Measurements from ENCODE around the gene TPRX1.

The TPRX1 gene

GRCh38 chr19:47813995-47814328 lies 9.6 kb upstream of the TPRX1 start:
- Histone ChIP-seq H3K9me2 (replicated peaks; ENCODE audit: insufficient read depth, low read length) (no peaks in the 10 kb centered on the region), H2AFZ (ENCODE audit: low read length) (no peak overlapping the region), H3K27me3 (replicated peaks; ENCODE audit: insufficient read depth, low read length) (peaks cover 51% of the 10 kb centered on the region), H3K36me3 (replicated peaks; ENCODE audit: insufficient read depth, low read length) (no peaks in the 10 kb centered on the region), H3K79me2 (ENCODE audit: low read length) (no peaks in the 10 kb centered on the region), H3K9ac (ENCODE audit: low read length) (no peak overlapping the region), H3K9me3 (replicated peaks; ENCODE audit: insufficient read depth, low read length) (no peaks in the 10 kb centered on the region), H3F3A (ENCODE audit: insufficient read depth, low read length) (no peaks in the 10 kb centered on the region), H3K27ac (ENCODE audit: low read length) (no peak overlapping the region), H3K4me3 (ENCODE audit: low read length) (no peak overlapping the region), H3K4me2 (ENCODE audit: low read depth, low read length) (no peak overlapping the region), H3K4me1 (ENCODE audit: low read length) (no peaks in the 10 kb centered on the region), H4K20me1 (ENCODE audit: insufficient read depth, low read length) (no peaks in the 10 kb centered on the region)
- no peak for DNase-seq
- no peak for TF ChIP-seq EZH2 (optimal IDR thresholded peaks at IDR 0.05; ENCODE audit: low read depth, low read length)
- no peak for TF ChIP-seq CTCF (IDR thresholded peaks at IDR 0.05; ENCODE audit: low read length)
- no peak for TF ChIP-seq EZH2phosphoT487 (IDR thresholded peaks at IDR 0.05; ENCODE audit: low read length)

- H3K4me3 ChIP-seq (ENCODE audit: low read length), result no peak overlapping the region
Observed at GRCh38 chr19:47813304-47813994, 9.1 kb upstream of the TPRX1 start.

GRCh38 chr19:47806435-47806834 lies 2.1 kb upstream of the TPRX1 start:
- Histone ChIP-seq H3K9me2 (replicated peaks; ENCODE audit: insufficient read depth, low read length) (no peaks in the 10 kb centered on the region), H3K9me3 (replicated peaks; ENCODE audit: insufficient read depth, low read length) (no peaks in the 10 kb centered on the region), H4K20me1 (ENCODE audit: insufficient read depth, low read length) (no peaks in the 10 kb centered on the region), H3K9ac (ENCODE audit: low read length) (no peak overlapping the region), H3K27ac (ENCODE audit: low read length) (no peak overlapping the region), H3K79me2 (ENCODE audit: low read length) (no peaks in the 10 kb centered on the region), H3K4me3 (ENCODE audit: low read length) (no peak overlapping the region), H2AFZ (ENCODE audit: low read length) (no peak overlapping the region), H3F3A (ENCODE audit: insufficient read depth, low read length) (no peaks in the 10 kb centered on the region), H3K4me2 (ENCODE audit: low read depth, low read length) (no peak overlapping the region), H3K4me1 (ENCODE audit: low read length) (no peaks in the 10 kb centered on the region), H3K27me3 (replicated peaks; ENCODE audit: insufficient read depth, low read length) (peaks cover 56% of the 10 kb centered on the region), H3K36me3 (replicated peaks; ENCODE audit: insufficient read depth, low read length) (no peaks in the 10 kb centered on the region)
- DNase-seq, result no peak
- no peak for TF ChIP-seq CTCF (IDR thresholded peaks at IDR 0.05; ENCODE audit: low read length)
- TF ChIP-seq EZH2 (optimal IDR thresholded peaks at IDR 0.05; ENCODE audit: low read depth, low read length), result no peak
- no peak for TF ChIP-seq EZH2phosphoT487 (IDR thresholded peaks at IDR 0.05; ENCODE audit: low read length)

More at GRCh38 chr19:47813304-47813994, 9.1 kb upstream of the TPRX1 start:
- H3K79me2 ChIP-seq (ENCODE audit: low read length), result no peaks in the 10 kb centered on the region
- TF ChIP-seq EZH2 (optimal IDR thresholded peaks at IDR 0.05; ENCODE audit: low read depth, low read length), result no peak
- TF ChIP-seq EZH2phosphoT487 (IDR thresholded peaks at IDR 0.05; ENCODE audit: low read length), result no peak
- peak; percentile 59 for TF ChIP-seq CTCF (IDR thresholded peaks at IDR 0.05; ENCODE audit: low read length)
- H3K36me3 ChIP-seq (replicated peaks; ENCODE audit: insufficient read depth, low read length), result no peaks in the 10 kb centered on the region
- H2AFZ ChIP-seq (ENCODE audit: low read length), result no peak overlapping the region
- H3K27ac ChIP-seq (ENCODE audit: low read length), result no peak overlapping the region
- no peaks in the 10 kb centered on the region for H3K9me2 ChIP-seq (replicated peaks; ENCODE audit: insufficient read depth, low read length)
- H4K20me1 ChIP-seq (ENCODE audit: insufficient read depth, low read length), result no peaks in the 10 kb centered on the region
- H3K9ac ChIP-seq (ENCODE audit: low read length), result no peak overlapping the region
- no peaks in the 10 kb centered on the region for H3K9me3 ChIP-seq (replicated peaks; ENCODE audit: insufficient read depth, low read length)
- H3K4me2 ChIP-seq (ENCODE audit: low read depth, low read length), result no peak overlapping the region
- peak; percentile 44 for DNase-seq
- no peaks in the 10 kb centered on the region for H3K4me1 ChIP-seq (ENCODE audit: low read length)
- H3K27me3 ChIP-seq (replicated peaks; ENCODE audit: insufficient read depth, low read length), result peaks cover 53% of the 10 kb centered on the region
- no peaks in the 10 kb centered on the region for H3F3A ChIP-seq (ENCODE audit: insufficient read depth, low read length)

All from MM.1S (cell line).